Esophagus muscularis mucosa (tissue), 3 donors: ENCODE data around the gene EHD4.

Experiments used
- CTCF ChIP-seq, 3 experiments: fragments of 200-600 bp in 2 of 3; fragments of 450-650 bp in 1 of 3; sonication (generic) in 2 of 3; IDR thresholded peaks; one replicate each; pipeline ENCODE4 v1.5.1; 2017 to 2019; ENCODE audit warnings: antibody characterized with exemption in 3 of 3, mild to moderate bottlenecking in 2 of 3, moderate library complexity in 1 of 3
- POLR2A ChIP-seq: fragments of 450-650 bp; IDR thresholded peaks from one replicate; pipeline ENCODE4 v1.6.1; 2017; ENCODE audit warnings: antibody characterized with exemption, moderate library complexity, mild to moderate bottlenecking, low read depth
- POLR2AphosphoS5 ChIP-seq, 2 donors: sonication (generic); formaldehyde crosslinking; IDR thresholded peaks; one replicate each; pipeline ENCODE4 v1.6.1; 2017; ENCODE audit warnings: antibody characterized with exemption in 2 of 2

- TF ChIP-seq POLR2AphosphoS5 (IDR thresholded peaks at IDR 0.05) (no peak), CTCF (IDR thresholded peaks at IDR 0.05) (no peak), POLR2A (no peak)
Measured at GRCh38 chr15:41954036-41954435, 18.3 kb downstream of the EHD4 start.
